ENCODE measurements around the gene P4HA3.

P4HA3 gene

GRCh38 chr11:74257959-74258553 lies 53.4 kb downstream of the P4HA3 start:
- no peak overlapping the region for H3K4me3 ChIP-seq (ENCODE audit: low read depth, low read length)
- peaks cover 13% of the 10 kb centered on the region for H3K36me3 ChIP-seq (replicated peaks)
- DNase-seq = peak; percentile 49
- in situ Hi-C loops (cut with HindIII; ENCODE audit: low pct_ligation_motif_present, low sequenced_read_pairs) = loop anchor here (25.0 kb wide), 1 partner anchor 179 kb away; no protein-coding TSS in a partner anchor
- no peak overlapping the region for H3K27ac ChIP-seq
- H3K27me3 ChIP-seq (replicated peaks) = no peaks in the 10 kb centered on the region
- no peak for TF ChIP-seq CTCF (IDR thresholded peaks at IDR 0.05; ENCODE audit: low read depth, low read length, missing control alignments)

- TF ChIP-seq CTCF (IDR thresholded peaks at IDR 0.05; ENCODE audit: low read depth, low read length, missing control alignments) = no peak
- DNase-seq = no peak
- Histone ChIP-seq H3K27me3 (replicated peaks) (no peaks in the 10 kb centered on the region), H3K27ac (no peak overlapping the region), H3K36me3 (replicated peaks) (peaks cover 19% of the 10 kb centered on the region), H3K4me3 (ENCODE audit: low read depth, low read length) (no peak overlapping the region)
- in situ Hi-C loops (cut with HindIII; ENCODE audit: low pct_ligation_motif_present, low sequenced_read_pairs) = loop anchor here (25.0 kb wide), 1 partner anchor 181 kb away; no protein-coding TSS in a partner anchor
Observed at GRCh38 chr11:74256378-74257133, 54.9 kb downstream of the P4HA3 start.

- peak; percentile 92 for TF ChIP-seq CTCF (IDR thresholded peaks at IDR 0.05; ENCODE audit: low read depth, low read length, missing control alignments)
- no peak overlapping the region for H3K27ac ChIP-seq
- in situ Hi-C loops (cut with HindIII; ENCODE audit: low pct_ligation_motif_present, low sequenced_read_pairs) = loop anchor here (25.0 kb wide), 1 partner anchor 181 kb away; no protein-coding TSS in a partner anchor
- H3K36me3 ChIP-seq (replicated peaks) = peaks cover 26% of the 10 kb centered on the region
- peak; percentile 21 for DNase-seq
- no peaks in the 10 kb centered on the region for H3K27me3 ChIP-seq (replicated peaks)
- H3K4me3 ChIP-seq (ENCODE audit: low read depth, low read length) = no peak overlapping the region
Observed at GRCh38 chr11:74255741-74256375, 55.6 kb downstream of the P4HA3 start.

GRCh38 chr11:74253361-74253760 lies 58.1 kb downstream of the P4HA3 start:
- no peaks in the 10 kb centered on the region for H3K27me3 ChIP-seq (replicated peaks)
- in situ Hi-C loops (cut with HindIII; ENCODE audit: low pct_ligation_motif_present, low sequenced_read_pairs) = loop anchor here (25.0 kb wide), 1 partner anchor 184 kb away; no protein-coding TSS in a partner anchor
- H3K27ac ChIP-seq = no peak overlapping the region
- TF ChIP-seq CTCF (IDR thresholded peaks at IDR 0.05; ENCODE audit: low read depth, low read length, missing control alignments) = no peak
- DNase-seq = no peak
- peaks cover 40% of the 10 kb centered on the region for H3K36me3 ChIP-seq (replicated peaks)
- no peak overlapping the region for H3K4me3 ChIP-seq (ENCODE audit: low read depth, low read length)

DNA sequence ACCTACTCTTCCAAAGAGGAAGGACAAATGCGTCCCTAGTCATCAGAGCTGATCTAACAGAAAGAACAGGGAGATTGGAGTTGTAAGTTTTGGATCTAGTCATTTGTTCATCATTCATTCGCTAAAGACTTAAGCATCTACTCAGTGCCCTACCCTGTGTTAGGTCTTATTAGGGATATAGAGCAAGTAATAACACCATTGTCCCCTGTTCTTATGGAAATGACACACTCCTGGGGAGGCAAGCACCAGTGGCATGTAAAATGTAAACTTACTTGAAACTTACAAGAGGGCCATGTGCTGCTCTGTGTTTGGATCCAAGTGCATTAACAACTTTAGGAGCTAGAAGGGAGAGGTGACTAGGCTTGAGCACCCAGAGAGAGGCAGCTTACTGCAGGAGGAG lies 61.9 kb downstream of the P4HA3 start:
- Histone ChIP-seq H3K27me3 (replicated peaks) (no peaks in the 10 kb centered on the region), H3K27ac (no peak overlapping the region), H3K4me3 (ENCODE audit: low read depth, low read length) (no peak overlapping the region), H3K36me3 (replicated peaks) (peaks cover 47% of the 10 kb centered on the region)
- in situ Hi-C loops (cut with HindIII; ENCODE audit: low pct_ligation_motif_present, low sequenced_read_pairs) = no loop called here
- TF ChIP-seq CTCF (IDR thresholded peaks at IDR 0.05; ENCODE audit: low read depth, low read length, missing control alignments) = no peak
- no peak for DNase-seq

Measured in brain microvascular endothelial cell (primary cell).